OCI-LY1 (cell line): ENCODE measurements around the gene LSMEM2.

Experiments
- H2AFZ ChIP-seq: fragments of 200-600 bp; sonication (generic), shearing (Covaris generic); 2 replicates; pipeline ENCODE4 v1.6.0; 2014; ENCODE audit warnings: antibody characterized with exemption, mild to moderate bottlenecking, low read length
- H3F3A ChIP-seq: fragments of 200-600 bp; sonication (generic), shearing (Covaris generic); 2 replicates; pipeline ENCODE4 v1.6.0; 2014; ENCODE audit warnings: mild to moderate bottlenecking, antibody characterized with exemption, low read length, moderate library complexity; ENCODE audit not compliant: insufficient read depth
- H3K27ac ChIP-seq: fragments of 200-600 bp; sonication (generic); 2 replicates; pipeline ENCODE4 v1.5.1; 2014; ENCODE audit warnings: low read length, mixed run types, mild to moderate bottlenecking, low read depth; ENCODE audit not compliant: poor library complexity, severe bottlenecking
- H3K27me3 ChIP-seq: fragments of 200-600 bp; sonication (generic); 2 replicates; pipeline ENCODE4 v1.6.0; 2014; ENCODE audit warnings: antibody characterized with exemption, mild to moderate bottlenecking, low read length, moderate library complexity; ENCODE audit not compliant: insufficient read depth
- H3K36me3 ChIP-seq: fragments of 200-600 bp; sonication (generic); 2 replicates; pipeline ENCODE4 v1.6.1; 2014; ENCODE audit warnings: mild to moderate bottlenecking, antibody characterized with exemption, low read length, moderate library complexity, mixed read lengths; ENCODE audit not compliant: insufficient read depth
- H3K4me1 ChIP-seq: fragments of 200-600 bp; sonication (generic); 2 replicates; pipeline ENCODE4 v1.5.1; 2014; ENCODE audit warnings: mild to moderate bottlenecking, low read length, moderate library complexity; ENCODE audit not compliant: insufficient read depth, severe bottlenecking
- H3K4me2 ChIP-seq: fragments of 200-600 bp; sonication (generic), shearing (Covaris generic); 2 replicates; pipeline ENCODE4 v1.6.1; 2014; ENCODE audit warnings: low read length
- H3K4me3 ChIP-seq: fragments of 200-600 bp; sonication (generic); 2 replicates; pipeline ENCODE4 v1.5.1; 2014; ENCODE audit warnings: low read length, low read depth, mild to moderate bottlenecking, mixed read lengths; ENCODE audit not compliant: poor library complexity, severe bottlenecking
- H3K79me2 ChIP-seq: fragments of 200-600 bp; shearing (Covaris generic); 2 replicates; pipeline ENCODE4 v1.6.1; 2016; ENCODE audit warnings: mixed run types, low read length, mixed read lengths; ENCODE audit not compliant: insufficient read depth
- H3K9ac ChIP-seq: fragments of 200-600 bp; sonication (generic), shearing (Covaris generic); 2 replicates; pipeline ENCODE4 v1.6.1; 2014; ENCODE audit warnings: mild to moderate bottlenecking, low read length, mixed read lengths
- H3K9me2 ChIP-seq: fragments of 200-600 bp; sonication (generic), shearing (Covaris generic); 2 replicates; pipeline ENCODE4 v1.6.1; 2014; ENCODE audit warnings: low read depth, mild to moderate bottlenecking, low read length, mixed read lengths
- H3K9me3 ChIP-seq: fragments of 200-600 bp; shearing (Covaris generic); 2 replicates; pipeline ENCODE4 v1.6.1; 2014; ENCODE audit warnings: low read length, mixed read lengths
- H4K20me1 ChIP-seq: fragments of 200-600 bp; sonication (generic), shearing (Covaris generic); 2 replicates; pipeline ENCODE4 v1.6.0; 2016; ENCODE audit warnings: mild to moderate bottlenecking, low read length; ENCODE audit not compliant: insufficient read depth
- CTCF ChIP-seq: fragments of 200-600 bp; sonication (generic), shearing (Covaris generic); IDR thresholded peaks from 2 replicates; pipeline ENCODE4 v1.5.1; 2017; ENCODE audit warnings: mild to moderate bottlenecking, antibody characterized with exemption, low read length, moderate library complexity, mixed read lengths
- EZH2 ChIP-seq: fragments of 200-600 bp; sonication (generic), shearing (Covaris generic); IDR thresholded peaks from 2 replicates; pipeline ENCODE4 v1.8.0; 2017; ENCODE audit warnings: borderline replicate concordance, mixed run types, mild to moderate bottlenecking, antibody characterized with exemption, low read length, moderate library complexity, mixed read lengths

Gene LSMEM2

DNA sequence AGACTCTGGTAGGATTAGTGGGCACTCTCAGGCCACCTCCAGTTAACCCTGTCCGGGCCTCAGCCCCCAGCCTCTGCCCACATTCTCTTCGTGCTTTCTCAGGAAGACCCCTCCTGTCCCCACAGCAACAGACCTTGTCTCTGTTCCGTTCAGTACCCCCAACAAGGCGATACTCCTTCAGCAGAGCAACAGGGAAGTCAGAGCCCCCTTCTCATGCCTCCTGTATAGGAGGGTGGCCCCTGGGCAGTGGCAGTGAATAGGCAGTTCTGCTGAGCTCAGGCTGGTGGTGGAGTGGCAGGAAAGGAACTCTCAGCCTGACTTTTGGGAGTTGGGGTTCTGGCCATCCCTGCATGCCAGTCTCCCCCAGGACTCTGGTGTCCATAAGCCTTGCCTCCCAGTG lies 9.4 kb upstream of the LSMEM2 start:
- Histone ChIP-seq H3K79me2 (no peaks in the 10 kb centered on the region), H3K27me3 (0 out of 2 replicates have a peak, but pooled peaks cover 4% of the 10 kb centered on the region), H3K9me2 (no peaks in the 10 kb centered on the region), H4K20me1 (no peaks in the 10 kb centered on the region), H3K9ac (no peak overlapping the region), H3K36me3 (no peaks in the 10 kb centered on the region), H3K4me1 (peaks cover 6% of the 10 kb centered on the region), H3F3A (no peaks in the 10 kb centered on the region), H2AFZ (no peak overlapping the region), H3K27ac (no peak overlapping the region), H3K4me3 (no peak overlapping the region), H3K9me3 (no peaks in the 10 kb centered on the region), H3K4me2 (no peak overlapping the region)
- TF ChIP-seq CTCF, result no peak
- no peak for TF ChIP-seq EZH2

- no peaks in the 10 kb centered on the region for H3K79me2 ChIP-seq
- H3F3A ChIP-seq, result no peaks in the 10 kb centered on the region
- H3K4me3 ChIP-seq, result no peak overlapping the region
- H3K36me3 ChIP-seq, result no peaks in the 10 kb centered on the region
- H3K4me2 ChIP-seq, result no peak overlapping the region
- H3K9me2 ChIP-seq, result no peaks in the 10 kb centered on the region
- H3K4me1 ChIP-seq, result peaks cover 6% of the 10 kb centered on the region
- no peaks in the 10 kb centered on the region for H3K9me3 ChIP-seq
- H3K27ac ChIP-seq, result no peak overlapping the region
- no peak overlapping the region for H3K9ac ChIP-seq
- H3K27me3 ChIP-seq, result 0 out of 2 replicates have a peak, but pooled peaks cover 4% of the 10 kb centered on the region
- H4K20me1 ChIP-seq, result no peaks in the 10 kb centered on the region
- TF ChIP-seq EZH2 (no peak), CTCF (no peak)
- no peak overlapping the region for H2AFZ ChIP-seq
Observed at GRCh38 chr3:50269977-50270413, 8.9 kb upstream of the LSMEM2 start.

DNA sequence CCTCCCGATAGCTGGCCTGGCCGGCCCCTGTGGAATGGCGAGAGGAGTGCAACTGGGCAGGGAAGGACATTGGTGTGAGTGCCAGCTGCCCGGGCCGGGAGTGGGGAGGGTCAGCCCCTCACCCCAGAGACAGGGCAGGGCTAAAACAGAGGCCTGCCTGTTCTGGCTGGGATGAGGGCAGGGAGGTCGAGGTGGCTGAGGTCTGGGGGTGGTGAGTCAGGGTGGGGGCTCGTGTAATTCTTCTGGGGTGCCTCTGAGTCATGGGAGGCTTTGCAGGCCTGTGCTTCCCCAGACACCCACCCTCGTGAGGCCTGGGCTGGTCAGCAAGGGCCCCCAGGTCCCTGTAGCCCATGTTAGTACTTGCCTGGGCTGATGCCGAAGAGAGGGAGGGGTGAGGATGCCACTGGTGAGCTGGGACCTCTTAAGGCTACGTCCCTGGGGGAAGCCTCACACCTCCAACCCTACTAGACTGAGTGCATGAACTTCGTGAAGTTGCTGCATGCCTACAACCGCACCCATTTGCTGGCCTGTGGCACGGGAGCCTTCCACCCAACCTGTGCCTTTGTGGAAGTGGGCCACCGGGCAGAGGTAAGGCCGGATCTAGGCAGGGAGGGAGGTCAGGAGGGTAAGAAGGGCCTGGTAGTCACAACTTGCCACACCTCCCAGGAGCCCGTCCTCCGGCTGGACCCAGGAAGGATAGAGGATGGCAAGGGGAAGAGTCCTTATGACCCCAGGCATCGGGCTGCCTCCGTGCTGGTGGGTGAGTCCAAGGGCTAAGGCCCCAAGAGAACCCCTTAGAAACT lies 8.3 kb upstream of the LSMEM2 start:
- TF ChIP-seq EZH2 (no peak), CTCF (no peak)
- Histone ChIP-seq H3K4me1 (peaks cover 6% of the 10 kb centered on the region), H3K4me3 (no peak overlapping the region), H3K9me2 (no peaks in the 10 kb centered on the region), H4K20me1 (no peaks in the 10 kb centered on the region), H3K4me2 (no peak overlapping the region), H2AFZ (no peak overlapping the region), H3K27ac (no peak overlapping the region), H3K36me3 (no peaks in the 10 kb centered on the region), H3K9me3 (no peaks in the 10 kb centered on the region), H3K9ac (no peak overlapping the region), H3K27me3 (0 out of 2 replicates have a peak, but pooled peaks cover 4% of the 10 kb centered on the region), H3F3A (no peaks in the 10 kb centered on the region), H3K79me2 (no peaks in the 10 kb centered on the region)
